ENCODE data around the gene MFAP5. TPM values are rescaled to one million over a fixed set of nuclear protein-coding genes. Genes with fewer than 3 reads are reported as not detected.
A peak's percentile ranks its signal among the peaks of the same experiment; 100 is the strongest.
"Not testable (repeated sequence)": the region's sequence is repeated elsewhere in the genome, so short reads cannot be mapped to it uniquely, and the experiment has no call there.

The MFAP5 gene
- total RNA-seq, 1 donor from 2014 or later, result not detected

- no peak for DNase-seq (ENCODE audit: low read depth in 2 of 2)
Measured at GRCh38 chr12:8629486-8630033, 33.1 kb downstream of the MFAP5 start.

- DNase-seq (ENCODE audit: low read depth in 2 of 2), result no peak
Measured at GRCh38 chr12:8628731-8629130, 33.9 kb downstream of the MFAP5 start.

GRCh38 chr12:8624750-8625149, 37.9 kb downstream of the MFAP5 start:
- DNase-seq (ENCODE audit: low read depth in 2 of 2), result not testable (repeated sequence)

- DNase-seq (ENCODE audit: low read depth in 2 of 2), result no peak
Measured at GRCh38 chr12:8622646-8623045, 40.0 kb downstream of the MFAP5 start.

GRCh38 chr12:8615206-8615605, 47.4 kb downstream of the MFAP5 start:
- no peak for DNase-seq (ENCODE audit: low read depth in 2 of 2)

- DNase-seq (ENCODE audit: low read depth in 2 of 2), result not testable (repeated sequence)
Measured at GRCh38 chr12:8613881-8614280, 48.7 kb downstream of the MFAP5 start.

- DNase-seq (ENCODE audit: low read depth in 2 of 2), result no peak
Measured at GRCh38 chr12:8612629-8613028, 50.0 kb downstream of the MFAP5 start, which contains the start of gene AICDA. TSS of gene AICDA (minus strand) at chr12:8612859. CDS start at chr12:8612767, 92 bp downstream.

- DNase-seq (ENCODE audit: low read depth in 2 of 2), result peak; percentile 61 to 64
Measured at GRCh38 chr12:8609061-8609570, 53.5 kb downstream of the MFAP5 start.

GRCh38 chr12:8606890-8607289, 55.7 kb downstream of the MFAP5 start:
- DNase-seq (ENCODE audit: low read depth in 2 of 2), result no peak

GRCh38 chr12:8605057-8605456, 57.6 kb downstream of the MFAP5 start:
- DNase-seq (ENCODE audit: low read depth in 2 of 2), result no peak

- no peak for DNase-seq (ENCODE audit: low read depth in 2 of 2)
Measured at GRCh38 chr12:8603856-8604255, 58.8 kb downstream of the MFAP5 start.

- no peak for DNase-seq (ENCODE audit: low read depth in 2 of 2)
Measured at GRCh38 chr12:8603286-8603685, 59.3 kb downstream of the MFAP5 start.

- DNase-seq (ENCODE audit: low read depth in 2 of 2), result no peak
Measured at GRCh38 chr12:8596561-8596960, 66.1 kb downstream of the MFAP5 start.

Other genes with a start within 250 kb of the MFAP5 start
- gene CLEC6A, start 206.9 kb downstream of the MFAP5 start, total RNA-seq, result not detected in 2 replicates
- not detected in 2 replicates for gene CLEC4D, start 149.3 kb downstream of the MFAP5 start, total RNA-seq
- not detected in 2 replicates for gene CLEC4E, start 121.9 kb downstream of the MFAP5 start, total RNA-seq
- gene AICDA, start 50.0 kb downstream of the MFAP5 start, total RNA-seq, result not detected in 2 replicates
- 33.3 and 46.6 TPM in 2 replicates for gene RIMKLB, start 35.2 kb upstream of the MFAP5 start, total RNA-seq
- gene A2ML1, start 159.8 kb upstream of the MFAP5 start, total RNA-seq, result not detected in 2 replicates